ENCODE results near the gene INCENP.

The INCENP gene

GRCh38 chr11:62104816-62105653 is 18.8 kb upstream of the INCENP start:
- H3K27ac ChIP-seq (ENCODE audit: low read depth, low read length) = no peak overlapping the region
- no peak overlapping the region for H3K9ac ChIP-seq (ENCODE audit: low read length)
- H3K4me3 ChIP-seq (ENCODE audit: low read depth, low read length) = no peak overlapping the region
- no peaks in the 10 kb centered on the region for H3K27me3 ChIP-seq (ENCODE audit: control insufficient read depth, insufficient read depth, low read length)
- 0 out of 2 replicates have a peak, but pooled peaks cover 7% of the 10 kb centered on the region for H3K9me3 ChIP-seq (ENCODE audit: control insufficient read depth, insufficient read depth, low read depth, low read length)
- H3K36me3 ChIP-seq (ENCODE audit: control insufficient read depth, insufficient read depth, low read length) = no peaks in the 10 kb centered on the region
- peaks cover 2% of the 10 kb centered on the region; the same call in 1 of the 2 replicates for H3K4me1 ChIP-seq (ENCODE audit: control insufficient read depth, insufficient read depth, low read length)

DNA sequence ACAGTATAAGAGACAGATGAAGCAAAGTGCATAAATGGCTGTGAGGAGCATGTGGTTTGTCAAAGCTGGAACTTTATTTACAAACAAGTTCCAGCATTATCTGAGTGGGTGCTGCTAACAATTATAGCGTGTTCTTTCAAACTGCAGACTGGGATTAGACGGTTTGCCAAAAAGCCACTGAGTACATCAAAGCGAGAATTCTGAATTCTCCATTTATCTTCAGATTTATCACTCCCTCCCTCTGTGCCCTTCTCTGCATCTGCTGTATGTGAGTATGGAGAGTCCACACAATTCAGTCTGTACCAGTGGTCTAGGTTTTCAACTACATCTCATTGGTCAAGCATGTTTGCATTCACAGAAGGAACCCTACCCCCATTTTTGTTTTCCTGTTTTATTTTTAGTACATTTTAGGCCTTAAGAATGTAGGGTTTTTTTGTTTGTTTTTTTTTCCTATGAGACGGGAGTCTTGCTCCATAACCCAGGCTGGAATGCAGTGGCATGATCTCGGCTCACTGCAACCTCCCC is 18.1 kb upstream of the INCENP start:
- Histone ChIP-seq H3K9me3 (ENCODE audit: control insufficient read depth, insufficient read depth, low read depth, low read length) (0 out of 2 replicates have a peak, but pooled peaks cover 7% of the 10 kb centered on the region), H3K4me1 (ENCODE audit: control insufficient read depth, insufficient read depth, low read length) (peaks cover 2% of the 10 kb centered on the region; the same call in 1 of the 2 replicates), H3K4me3 (ENCODE audit: low read depth, low read length) (no peak overlapping the region), H3K27me3 (ENCODE audit: control insufficient read depth, insufficient read depth, low read length) (no peaks in the 10 kb centered on the region), H3K36me3 (ENCODE audit: control insufficient read depth, insufficient read depth, low read length) (no peaks in the 10 kb centered on the region), H3K27ac (ENCODE audit: low read depth, low read length) (no peak overlapping the region), H3K9ac (ENCODE audit: low read length) (no peak overlapping the region)

DNA sequence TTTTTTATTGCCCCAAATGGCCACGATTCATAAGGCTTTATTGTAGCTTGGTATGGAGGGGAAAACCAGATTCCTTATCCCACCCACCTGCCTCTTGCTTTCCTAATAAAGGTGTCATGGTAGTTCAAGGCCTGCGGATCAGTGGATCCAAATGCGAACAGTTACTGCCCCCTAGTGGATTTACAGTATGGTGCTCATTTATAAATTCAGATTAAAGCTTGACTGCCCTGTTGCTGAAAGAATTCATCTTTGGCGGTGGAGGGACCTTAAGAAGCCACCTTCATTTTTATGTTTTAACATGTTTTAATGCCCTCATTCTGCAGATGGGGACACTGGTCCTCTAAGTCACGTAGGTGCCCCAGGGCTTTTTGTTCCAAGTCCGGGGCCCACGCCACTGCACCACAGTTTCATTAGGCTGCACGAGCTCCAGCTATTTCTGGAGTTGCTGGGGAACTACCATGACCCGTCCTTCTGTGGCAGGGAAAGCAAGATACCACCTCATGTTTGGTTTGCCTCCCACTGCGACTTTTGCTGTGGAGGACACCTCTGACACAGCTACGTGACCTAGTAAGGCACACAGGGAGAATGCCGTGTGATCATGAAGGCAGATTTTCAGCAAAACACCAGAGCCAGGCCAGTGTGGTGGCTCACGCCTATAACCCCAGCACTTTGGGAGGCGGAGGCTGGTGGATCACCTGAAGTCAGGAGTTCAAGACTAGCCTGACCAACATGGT is 15.6 kb upstream of the INCENP start:
- no peak overlapping the region for H3K9ac ChIP-seq (ENCODE audit: low read length)
- no peaks in the 10 kb centered on the region for H3K27me3 ChIP-seq (ENCODE audit: control insufficient read depth, insufficient read depth, low read length)
- H3K27ac ChIP-seq (ENCODE audit: low read depth, low read length) = no peak overlapping the region

DNA sequence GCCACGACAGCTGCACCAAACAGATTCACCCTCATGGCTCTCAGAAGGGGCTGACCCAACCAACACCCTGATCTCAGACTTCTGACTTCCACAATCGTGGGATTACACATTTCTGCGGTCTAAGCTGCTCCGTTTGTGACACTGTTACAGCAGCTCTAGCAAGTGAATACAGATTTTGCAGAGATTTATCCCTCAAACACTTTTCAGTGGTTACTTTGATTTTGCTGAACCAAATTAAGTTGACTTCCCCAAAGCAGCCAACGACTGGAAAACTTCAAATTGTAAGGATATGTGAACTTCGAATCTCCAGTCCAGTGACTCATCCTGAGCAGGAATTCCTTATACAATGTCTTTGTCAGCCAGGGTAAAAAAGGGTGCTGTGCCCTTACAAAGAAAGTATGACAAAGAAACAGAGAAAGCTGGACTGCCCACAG is 14.8 kb upstream of the INCENP start:
- Histone ChIP-seq H3K9ac (ENCODE audit: low read length) (no peak overlapping the region), H3K4me3 (ENCODE audit: low read depth, low read length) (no peak overlapping the region), H3K27ac (ENCODE audit: low read depth, low read length) (no peak overlapping the region), H3K4me1 (ENCODE audit: control insufficient read depth, insufficient read depth, low read length) (peaks cover 2% of the 10 kb centered on the region; the same call in 1 of the 2 replicates), H3K36me3 (ENCODE audit: control insufficient read depth, insufficient read depth, low read length) (no peaks in the 10 kb centered on the region), H3K9me3 (ENCODE audit: control insufficient read depth, insufficient read depth, low read depth, low read length) (0 out of 2 replicates have a peak, but pooled peaks cover 4% of the 10 kb centered on the region), H3K27me3 (ENCODE audit: control insufficient read depth, insufficient read depth, low read length) (no peaks in the 10 kb centered on the region)

More for the DNA sequence above, 15.6 kb upstream of the INCENP start:
- H3K36me3 ChIP-seq (ENCODE audit: control insufficient read depth, insufficient read depth, low read length) = no peaks in the 10 kb centered on the region
- no peak overlapping the region for H3K4me3 ChIP-seq (ENCODE audit: low read depth, low read length)
- peaks cover 2% of the 10 kb centered on the region; the same call in 1 of the 2 replicates for H3K4me1 ChIP-seq (ENCODE audit: control insufficient read depth, insufficient read depth, low read length)
- 0 out of 2 replicates have a peak, but pooled peaks cover 7% of the 10 kb centered on the region for H3K9me3 ChIP-seq (ENCODE audit: control insufficient read depth, insufficient read depth, low read depth, low read length)

DNA sequence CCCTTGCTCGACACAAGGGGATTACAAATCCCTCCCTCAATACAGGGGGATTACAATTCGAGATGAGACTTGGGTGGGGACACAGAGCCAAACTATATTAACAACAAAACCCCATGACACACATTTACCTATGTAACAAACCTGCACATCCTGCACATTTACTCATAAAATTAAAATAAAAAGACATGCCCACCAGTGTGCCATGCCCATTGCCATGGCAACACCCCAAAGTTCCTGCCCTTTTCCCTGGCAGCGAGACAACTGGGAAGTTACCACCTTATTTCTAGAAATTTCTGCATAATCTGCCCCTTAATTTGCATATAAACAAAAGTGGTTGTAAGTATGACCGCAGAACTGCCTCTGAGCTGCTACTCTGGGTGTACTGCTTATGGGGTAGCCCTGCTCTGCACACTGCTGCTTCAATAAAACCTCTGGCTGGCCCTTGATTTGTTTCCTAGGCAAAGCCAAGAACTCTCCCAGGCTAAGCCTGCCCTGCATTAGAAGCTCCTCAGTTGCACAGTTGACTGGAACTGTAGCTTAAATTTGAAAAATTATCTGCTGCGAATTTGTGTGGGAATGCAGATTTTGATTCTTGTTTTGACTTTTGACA is 8.6 kb upstream of the INCENP start:
- Histone ChIP-seq H3K27me3 (ENCODE audit: control insufficient read depth, insufficient read depth, low read length) (no peaks in the 10 kb centered on the region), H3K4me3 (ENCODE audit: low read depth, low read length) (no peak overlapping the region), H3K4me1 (ENCODE audit: control insufficient read depth, insufficient read depth, low read length) (no peaks in the 10 kb centered on the region), H3K9me3 (ENCODE audit: control insufficient read depth, insufficient read depth, low read depth, low read length) (peaks cover 14% of the 10 kb centered on the region; the same call in 1 of the 2 replicates), H3K36me3 (ENCODE audit: control insufficient read depth, insufficient read depth, low read length) (no peaks in the 10 kb centered on the region), H3K9ac (ENCODE audit: low read length) (no peak overlapping the region), H3K27ac (ENCODE audit: low read depth, low read length) (no peak overlapping the region)

GRCh38 chr11:62116451-62116850 is 7.4 kb upstream of the INCENP start:
- Histone ChIP-seq H3K36me3 (ENCODE audit: control insufficient read depth, insufficient read depth, low read length) (no peaks in the 10 kb centered on the region), H3K9ac (ENCODE audit: low read length) (no peak overlapping the region), H3K27me3 (ENCODE audit: control insufficient read depth, insufficient read depth, low read length) (no peaks in the 10 kb centered on the region)

GRCh38 chr11:62119569-62119968 is 4.2 kb upstream of the INCENP start:
- H3K9ac ChIP-seq (ENCODE audit: low read length) = no peak overlapping the region
- 0 out of 2 replicates have a peak, but pooled peaks cover 3% of the 10 kb centered on the region for H3K4me1 ChIP-seq (ENCODE audit: control insufficient read depth, insufficient read depth, low read length)
- H3K27ac ChIP-seq (ENCODE audit: low read depth, low read length) = no peak overlapping the region
- H3K9me3 ChIP-seq (ENCODE audit: control insufficient read depth, insufficient read depth, low read depth, low read length) = peaks cover 14% of the 10 kb centered on the region; the same call in 1 of the 2 replicates
- peaks cover 3% of the 10 kb centered on the region; the same call in 1 of the 2 replicates for H3K36me3 ChIP-seq (ENCODE audit: control insufficient read depth, insufficient read depth, low read length)
- H3K4me3 ChIP-seq (ENCODE audit: low read depth, low read length) = no peak overlapping the region
- no peaks in the 10 kb centered on the region for H3K27me3 ChIP-seq (ENCODE audit: control insufficient read depth, insufficient read depth, low read length)

More at GRCh38 chr11:62116451-62116850, 7.4 kb upstream of the INCENP start:
- Histone ChIP-seq H3K27ac (ENCODE audit: low read depth, low read length) (no peak overlapping the region), H3K4me3 (ENCODE audit: low read depth, low read length) (no peak overlapping the region), H3K4me1 (ENCODE audit: control insufficient read depth, insufficient read depth, low read length) (no peaks in the 10 kb centered on the region), H3K9me3 (ENCODE audit: control insufficient read depth, insufficient read depth, low read depth, low read length) (peaks cover 14% of the 10 kb centered on the region; the same call in 1 of the 2 replicates)

- peaks cover 7% of the 10 kb centered on the region; the same call in 1 of the 2 replicates for H3K4me1 ChIP-seq (ENCODE audit: control insufficient read depth, insufficient read depth, low read length)
- H3K9ac ChIP-seq (ENCODE audit: low read length) = no peak overlapping the region
- H3K36me3 ChIP-seq (ENCODE audit: control insufficient read depth, insufficient read depth, low read length) = peaks cover 3% of the 10 kb centered on the region; the same call in 1 of the 2 replicates
- H3K9me3 ChIP-seq (ENCODE audit: control insufficient read depth, insufficient read depth, low read depth, low read length) = peaks cover 14% of the 10 kb centered on the region; the same call in 1 of the 2 replicates
- H3K27me3 ChIP-seq (ENCODE audit: control insufficient read depth, insufficient read depth, low read length) = no peaks in the 10 kb centered on the region
- H3K4me3 ChIP-seq (ENCODE audit: low read depth, low read length) = no peak overlapping the region
- H3K27ac ChIP-seq (ENCODE audit: low read depth, low read length) = no peak overlapping the region
Measured at GRCh38 chr11:62120001-62120400, 3.8 kb upstream of the INCENP start.

DNA sequence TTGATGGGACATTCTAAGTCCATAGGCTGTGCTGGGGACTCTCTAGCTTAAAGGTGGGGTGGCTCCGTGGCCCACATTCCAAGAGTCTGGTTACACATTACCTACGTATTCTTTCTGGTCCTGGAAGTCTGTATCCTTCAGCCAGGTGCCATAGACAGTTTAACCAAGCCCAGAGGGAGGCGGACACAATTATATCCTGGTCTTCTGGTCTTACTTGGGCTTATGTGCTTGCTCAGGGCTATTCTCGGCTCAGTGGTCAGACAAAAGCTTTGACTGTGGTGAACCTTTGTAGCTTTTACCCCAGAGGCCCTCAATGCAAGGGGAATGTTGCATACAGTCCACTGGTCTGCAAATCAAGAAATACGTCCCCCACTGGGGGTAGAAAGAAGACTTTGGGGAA is 3.4 kb upstream of the INCENP start:
- Histone ChIP-seq H3K4me1 (ENCODE audit: control insufficient read depth, insufficient read depth, low read length) (peaks cover 11% of the 10 kb centered on the region; the same call in 1 of the 2 replicates), H3K9me3 (ENCODE audit: control insufficient read depth, insufficient read depth, low read depth, low read length) (peaks cover 14% of the 10 kb centered on the region; the same call in 1 of the 2 replicates), H3K36me3 (ENCODE audit: control insufficient read depth, insufficient read depth, low read length) (peaks cover 3% of the 10 kb centered on the region; the same call in 1 of the 2 replicates), H3K27ac (ENCODE audit: low read depth, low read length) (no peak overlapping the region), H3K27me3 (ENCODE audit: control insufficient read depth, insufficient read depth, low read length) (no peaks in the 10 kb centered on the region), H3K9ac (ENCODE audit: low read length) (no peak overlapping the region), H3K4me3 (ENCODE audit: low read depth, low read length) (no peak overlapping the region)

DNA sequence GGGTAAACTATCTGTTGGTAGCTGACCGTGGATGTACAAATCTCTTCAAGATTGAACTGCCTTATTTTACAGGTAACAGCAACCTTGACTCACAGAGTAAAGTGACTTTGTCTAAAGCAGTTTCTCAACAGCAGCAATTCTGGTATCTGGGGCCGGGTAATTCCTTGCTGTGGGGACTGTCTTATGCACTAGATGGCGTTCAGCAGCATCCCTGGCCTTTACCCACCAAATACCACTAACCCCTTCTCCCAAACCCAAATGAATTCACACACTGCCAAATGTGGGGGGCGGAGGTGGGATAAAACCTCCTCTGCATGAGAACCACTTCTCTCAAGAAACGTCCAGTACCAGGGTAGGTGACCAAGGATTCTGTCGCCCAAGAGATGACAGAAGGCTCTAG is 1.7 kb upstream of the INCENP start:
- H3K27me3 ChIP-seq (ENCODE audit: control insufficient read depth, insufficient read depth, low read length) = no peaks in the 10 kb centered on the region
- H3K9ac ChIP-seq (ENCODE audit: low read length) = no peak overlapping the region
- peaks cover 18% of the 10 kb centered on the region for H3K4me1 ChIP-seq (ENCODE audit: control insufficient read depth, insufficient read depth, low read length)
- no peak overlapping the region for H3K4me3 ChIP-seq (ENCODE audit: low read depth, low read length)
- no peak overlapping the region for H3K27ac ChIP-seq (ENCODE audit: low read depth, low read length)
- peaks cover 3% of the 10 kb centered on the region; the same call in 1 of the 2 replicates for H3K36me3 ChIP-seq (ENCODE audit: control insufficient read depth, insufficient read depth, low read length)
- H3K9me3 ChIP-seq (ENCODE audit: control insufficient read depth, insufficient read depth, low read depth, low read length) = peaks cover 1% of the 10 kb centered on the region; the same call in 1 of the 2 replicates
